GM12872 (cell line): ENCODE data around the gene PRKD2.

ENCODE experiments used
- CTCF ChIP-seq: IDR thresholded peaks from 3 replicates; pipeline ENCODE4 v1.5.1; 2011; ENCODE audit warnings: low read depth, mild to moderate bottlenecking, low read length, moderate library complexity; ENCODE audit not compliant: insufficient read depth

The PRKD2 gene

GRCh38 chr19:46737298-46737654 lies 20.4 kb upstream of the PRKD2 start:
- no peak for TF ChIP-seq CTCF

GRCh38 chr19:46736531-46737297 lies 19.8 kb upstream of the PRKD2 start:
- TF ChIP-seq CTCF: no peak

GRCh38 chr19:46733690-46734292 lies 16.9 kb upstream of the PRKD2 start:
- no peak for TF ChIP-seq CTCF

- no peak for TF ChIP-seq CTCF
Observed at GRCh38 chr19:46732966-46733689, 16.2 kb upstream of the PRKD2 start.

- no peak for TF ChIP-seq CTCF
Observed at GRCh38 chr19:46732172-46732938, 15.4 kb upstream of the PRKD2 start.

- TF ChIP-seq CTCF: no peak
Observed at GRCh38 chr19:46731584-46731983, 14.7 kb upstream of the PRKD2 start.

GRCh38 chr19:46731007-46731501 lies 14.1 kb upstream of the PRKD2 start:
- TF ChIP-seq CTCF: no peak
